ENCODE data around the gene AFG1L.

Gene AFG1L

GRCh38 chr6:108484016-108484415 is 189.2 kb downstream of the AFG1L start:
- ChIA-PET POLR2A (no interaction called here), CTCF (no interaction called here)
- TF ChIP-seq HDGF (IDR thresholded peaks at IDR 0.05; ENCODE audit: borderline replicate concordance) (no peak), ARNT (IDR thresholded peaks at IDR 0.05) (no peak), SP1 (IDR thresholded peaks at IDR 0.05) (no peak), L3MBTL2 (conservative IDR thresholded peaks at IDR 0.05) (no peak), ELF4 (IDR thresholded peaks at IDR 0.05) (no peak), LEF1 (IDR thresholded peaks at IDR 0.05; ENCODE audit: borderline replicate concordance) (no peak), NFRKB (IDR thresholded peaks at IDR 0.05) (no peak), PKNOX1 (IDR thresholded peaks at IDR 0.05) (no peak), FOXM1 (IDR thresholded peaks at IDR 0.05; ENCODE audit: borderline replicate concordance) (no peak), FOXK2 (IDR thresholded peaks at IDR 0.05) (no peak)
- no peak for DNase-seq (ENCODE audit: extremely low spot score)

- no peak for DNase-seq (ENCODE audit: extremely low spot score)
- TF ChIP-seq L3MBTL2 (conservative IDR thresholded peaks at IDR 0.05) (no peak), SUZ12 (IDR thresholded peaks at IDR 0.05) (no peak), ARNT (IDR thresholded peaks at IDR 0.05) (no peak), LEF1 (IDR thresholded peaks at IDR 0.05; ENCODE audit: borderline replicate concordance) (no peak), FOXA1 (IDR thresholded peaks at IDR 0.05) (no peak), HDGF (IDR thresholded peaks at IDR 0.05; ENCODE audit: borderline replicate concordance) (no peak), TARDBP (IDR thresholded peaks at IDR 0.05) (no peak), ELF4 (IDR thresholded peaks at IDR 0.05) (no peak), BHLHE40 (IDR thresholded peaks at IDR 0.05; ENCODE audit: borderline replicate concordance) (no peak), SP1 (IDR thresholded peaks at IDR 0.05) (no peak), CTBP1 (IDR thresholded peaks at IDR 0.05; ENCODE audit: borderline replicate concordance) (no peak), FOXK2 (IDR thresholded peaks at IDR 0.05) (no peak)
- ChIA-PET POLR2A (no interaction called here), CTCF (no interaction called here)
Measured at GRCh38 chr6:108489699-108490098, 194.8 kb downstream of the AFG1L start.

- POLR2A ChIA-PET, result interaction anchor here (0.7 to 1.4 kb wide), 2 partner anchors 231 to 412 kb away, joined by 3 to 6 read pairs; partner anchors contain the start of gene SNX3
Measured at GRCh38 chr6:108492131-108492766, 197.4 kb downstream of the AFG1L start.

GRCh38 chr6:108494434-108494833 is 199.6 kb downstream of the AFG1L start:
- TF ChIP-seq ZNF384 (IDR thresholded peaks at IDR 0.05) (no peak), FOXK2 (IDR thresholded peaks at IDR 0.05) (no peak), HDGF (IDR thresholded peaks at IDR 0.05; ENCODE audit: borderline replicate concordance) (no peak), SUZ12 (IDR thresholded peaks at IDR 0.05) (no peak), PKNOX1 (IDR thresholded peaks at IDR 0.05) (no peak), ELF4 (IDR thresholded peaks at IDR 0.05) (no peak), BHLHE40 (IDR thresholded peaks at IDR 0.05; ENCODE audit: borderline replicate concordance) (no peak)
- POLR2A ChIA-PET, result no interaction called here
- no peak for DNase-seq (ENCODE audit: extremely low spot score)
- CTCF ChIA-PET, result interaction anchor here (0.8 to 1.1 kb wide), 2 partner anchors 76 to 382 kb away, joined by 3 read pairs; no protein-coding TSS in a partner anchor

More at GRCh38 chr6:108492131-108492766, 197.4 kb downstream of the AFG1L start:
- TF ChIP-seq HDGF (IDR thresholded peaks at IDR 0.05; ENCODE audit: borderline replicate concordance) (no peak), ELF4 (IDR thresholded peaks at IDR 0.05) (no peak), FOXK2 (IDR thresholded peaks at IDR 0.05) (no peak), ZNF384 (IDR thresholded peaks at IDR 0.05) (no peak), NFRKB (IDR thresholded peaks at IDR 0.05) (no peak), SP1 (IDR thresholded peaks at IDR 0.05) (no peak), CTBP1 (IDR thresholded peaks at IDR 0.05; ENCODE audit: borderline replicate concordance) (no peak), PKNOX1 (IDR thresholded peaks at IDR 0.05) (no peak), TARDBP (IDR thresholded peaks at IDR 0.05) (no peak), FOXM1 (IDR thresholded peaks at IDR 0.05; ENCODE audit: borderline replicate concordance) (no peak), FOXA1 (IDR thresholded peaks at IDR 0.05) (no peak), BHLHE40 (IDR thresholded peaks at IDR 0.05; ENCODE audit: borderline replicate concordance) (no peak), LEF1 (IDR thresholded peaks at IDR 0.05; ENCODE audit: borderline replicate concordance) (no peak)
- DNase-seq (ENCODE audit: extremely low spot score), result peak; percentile 25
- CTCF ChIA-PET, result interaction anchor here (0.6 to 2.3 kb wide), 21 partner anchors 9 to 1377 kb away, joined by 3 to 22 read pairs (median 4); no protein-coding TSS in a partner anchor

GRCh38 chr6:108497883-108498282 is 203.0 kb downstream of the AFG1L start:
- no peak for TF ChIP-seq L3MBTL2 (conservative IDR thresholded peaks at IDR 0.05)
- no peak for TF ChIP-seq ZNF384 (IDR thresholded peaks at IDR 0.05)
- TF ChIP-seq BHLHE40 (IDR thresholded peaks at IDR 0.05; ENCODE audit: borderline replicate concordance), result no peak
- no peak for TF ChIP-seq LEF1 (IDR thresholded peaks at IDR 0.05; ENCODE audit: borderline replicate concordance)
- TF ChIP-seq FOXK2 (IDR thresholded peaks at IDR 0.05), result no peak
- no peak for TF ChIP-seq CTBP1 (IDR thresholded peaks at IDR 0.05; ENCODE audit: borderline replicate concordance)
- TF ChIP-seq HDGF (IDR thresholded peaks at IDR 0.05; ENCODE audit: borderline replicate concordance), result no peak
- no peak for TF ChIP-seq ARNT (IDR thresholded peaks at IDR 0.05)
- TF ChIP-seq SP1 (IDR thresholded peaks at IDR 0.05), result no peak
- no peak for TF ChIP-seq ELF4 (IDR thresholded peaks at IDR 0.05)
- TF ChIP-seq SUZ12 (IDR thresholded peaks at IDR 0.05), result no peak
- no peak for TF ChIP-seq FOXA1 (IDR thresholded peaks at IDR 0.05)
- no peak for TF ChIP-seq NFRKB (IDR thresholded peaks at IDR 0.05)
- ChIA-PET POLR2A (no interaction called here), CTCF (interaction anchor here (0.6 kb wide), 1 partner anchor 396 kb away, joined by 7 read pairs; no protein-coding TSS in a partner anchor)
- DNase-seq (ENCODE audit: extremely low spot score), result peak; percentile 45

GRCh38 chr6:108501559-108501958 is 206.7 kb downstream of the AFG1L start:
- ChIA-PET CTCF (interaction anchor here (0.5 to 0.8 kb wide), 2 partner anchors 10 to 100 kb away, joined by 4 to 7 read pairs; no protein-coding TSS in a partner anchor), POLR2A (no interaction called here)
- TF ChIP-seq SP1 (IDR thresholded peaks at IDR 0.05) (no peak), ZNF384 (IDR thresholded peaks at IDR 0.05) (no peak), SUZ12 (IDR thresholded peaks at IDR 0.05) (no peak), FOXK2 (IDR thresholded peaks at IDR 0.05) (no peak), ELF4 (IDR thresholded peaks at IDR 0.05) (no peak), LEF1 (IDR thresholded peaks at IDR 0.05; ENCODE audit: borderline replicate concordance) (no peak), BHLHE40 (IDR thresholded peaks at IDR 0.05; ENCODE audit: borderline replicate concordance) (no peak), L3MBTL2 (conservative IDR thresholded peaks at IDR 0.05) (no peak), HDGF (IDR thresholded peaks at IDR 0.05; ENCODE audit: borderline replicate concordance) (no peak), FOXA1 (IDR thresholded peaks at IDR 0.05) (no peak), CTBP1 (IDR thresholded peaks at IDR 0.05; ENCODE audit: borderline replicate concordance) (no peak), NFRKB (IDR thresholded peaks at IDR 0.05) (no peak), ARNT (IDR thresholded peaks at IDR 0.05) (no peak), FOXM1 (IDR thresholded peaks at IDR 0.05; ENCODE audit: borderline replicate concordance) (no peak), TARDBP (IDR thresholded peaks at IDR 0.05) (no peak)
- DNase-seq (ENCODE audit: extremely low spot score), result no peak

Data from HEK293T (cell line).